GOT3 (cell line): ENCODE results near the gene KCNQ1OT1.

Experiments
- DNase-seq: peaks from one replicate; lab custom pipeline; 2025; ENCODE audit warnings: mixed read lengths; lab: John Stamatoyannopoulos, UW

Gene KCNQ1OT1

DNA sequence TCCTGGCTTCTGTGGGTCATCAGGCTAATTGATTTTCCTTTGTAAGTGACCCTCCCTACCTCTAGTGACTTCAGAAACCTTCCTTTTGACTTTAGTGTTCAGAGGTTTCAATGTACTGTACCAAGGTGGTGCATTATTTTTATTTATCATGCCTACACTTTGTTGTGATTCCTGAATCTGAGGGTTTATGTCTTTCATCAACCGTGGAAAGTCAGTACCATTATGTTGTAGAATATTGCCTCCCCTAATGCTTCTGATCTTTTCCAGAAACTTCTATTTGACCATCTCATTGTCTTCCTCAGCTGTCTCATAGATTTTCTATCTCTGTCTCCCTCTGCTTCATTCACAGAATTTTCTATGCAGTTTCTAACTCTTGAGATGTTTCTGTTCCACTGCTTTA is 105.5 kb downstream of the KCNQ1OT1 start:
- no peak for DNase-seq

DNA sequence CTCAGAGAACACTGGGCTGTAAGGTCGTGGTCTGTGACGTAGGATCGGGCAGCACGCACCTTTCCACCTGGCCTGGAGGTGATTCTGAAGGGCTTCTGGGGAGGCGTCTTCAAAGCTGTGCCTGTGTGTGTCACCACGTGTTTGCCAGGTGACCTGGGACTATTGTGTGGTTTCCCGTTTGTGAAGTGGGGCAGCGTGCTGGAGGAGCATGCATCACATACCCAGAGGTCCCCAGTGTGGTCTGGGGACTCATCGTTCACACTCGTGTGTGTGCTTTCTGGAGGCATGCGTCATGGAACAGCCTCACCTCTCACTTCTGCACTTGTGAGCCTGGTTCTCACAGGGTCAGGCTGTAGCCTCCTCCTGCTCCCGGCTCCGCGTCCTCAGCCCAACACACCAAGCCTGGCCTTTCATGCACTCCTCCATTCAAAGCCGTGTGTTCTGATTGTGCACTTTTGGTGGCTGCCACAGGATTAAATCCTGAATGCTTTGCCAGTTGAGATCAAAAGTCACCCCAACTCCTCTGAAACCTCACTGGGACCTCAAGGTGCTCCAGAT is 106.3 kb downstream of the KCNQ1OT1 start:
- no peak for DNase-seq

DNA sequence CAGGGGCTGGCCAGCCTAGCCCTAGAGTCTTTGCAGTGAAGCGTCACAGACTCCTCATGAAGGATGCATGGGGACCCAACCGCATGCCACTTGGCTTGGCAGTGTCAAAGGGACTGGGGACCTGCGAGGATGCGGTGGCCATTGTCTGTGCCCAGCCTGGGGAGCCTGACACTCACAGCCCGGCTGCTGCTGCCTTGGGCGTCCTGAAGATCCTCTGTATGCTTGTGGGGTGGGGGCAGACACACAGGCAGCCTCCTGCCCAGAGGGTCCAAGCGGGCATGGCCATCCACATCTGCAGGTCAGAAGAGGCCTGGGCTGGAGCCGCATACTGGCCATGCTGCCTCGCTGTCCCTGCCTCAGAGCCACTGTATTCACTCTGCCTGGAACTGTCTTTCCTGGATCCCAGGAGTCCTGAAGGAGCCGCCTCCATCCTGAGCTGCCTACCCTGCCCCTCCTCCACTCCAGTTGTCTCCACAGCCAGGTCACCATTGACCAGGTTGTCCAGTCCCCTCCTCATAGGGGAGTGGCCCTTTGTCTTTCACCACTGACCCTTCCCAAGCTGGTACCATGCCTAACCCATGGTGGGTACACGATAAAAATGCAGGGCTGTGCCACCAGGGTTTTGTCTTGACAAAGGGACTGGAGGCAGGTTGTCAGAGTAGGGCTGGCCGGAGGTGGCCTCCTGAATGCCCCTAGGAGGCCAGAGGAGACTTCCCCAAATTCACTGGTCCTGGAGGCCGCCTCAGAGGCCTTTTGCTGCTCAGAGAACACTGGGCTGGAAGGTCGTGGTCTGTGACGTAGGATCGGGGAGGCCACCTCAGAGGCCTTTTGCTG is 107.0 kb downstream of the KCNQ1OT1 start:
- DNase-seq, result no peak

DNA sequence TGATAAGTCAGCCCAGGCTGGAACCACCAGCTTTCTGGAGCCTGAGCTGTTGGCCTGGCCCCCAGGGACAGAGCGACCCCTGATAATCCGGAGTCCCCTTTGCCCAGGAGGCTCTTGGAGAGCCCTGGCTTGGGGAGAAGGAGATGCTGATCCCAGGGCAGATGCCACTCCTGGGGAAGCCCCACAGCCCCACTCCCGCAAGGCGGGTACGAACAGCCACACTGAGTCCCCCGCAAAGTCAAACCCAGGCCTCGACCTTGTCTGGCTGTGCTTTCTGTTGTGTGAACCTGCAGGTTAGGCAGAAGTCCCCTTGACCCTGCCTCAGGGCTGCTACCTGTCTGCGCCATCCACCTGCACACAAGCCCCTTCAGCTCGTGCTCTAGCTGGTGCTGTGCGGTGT is 108.0 kb downstream of the KCNQ1OT1 start:
- DNase-seq, result no peak

DNA sequence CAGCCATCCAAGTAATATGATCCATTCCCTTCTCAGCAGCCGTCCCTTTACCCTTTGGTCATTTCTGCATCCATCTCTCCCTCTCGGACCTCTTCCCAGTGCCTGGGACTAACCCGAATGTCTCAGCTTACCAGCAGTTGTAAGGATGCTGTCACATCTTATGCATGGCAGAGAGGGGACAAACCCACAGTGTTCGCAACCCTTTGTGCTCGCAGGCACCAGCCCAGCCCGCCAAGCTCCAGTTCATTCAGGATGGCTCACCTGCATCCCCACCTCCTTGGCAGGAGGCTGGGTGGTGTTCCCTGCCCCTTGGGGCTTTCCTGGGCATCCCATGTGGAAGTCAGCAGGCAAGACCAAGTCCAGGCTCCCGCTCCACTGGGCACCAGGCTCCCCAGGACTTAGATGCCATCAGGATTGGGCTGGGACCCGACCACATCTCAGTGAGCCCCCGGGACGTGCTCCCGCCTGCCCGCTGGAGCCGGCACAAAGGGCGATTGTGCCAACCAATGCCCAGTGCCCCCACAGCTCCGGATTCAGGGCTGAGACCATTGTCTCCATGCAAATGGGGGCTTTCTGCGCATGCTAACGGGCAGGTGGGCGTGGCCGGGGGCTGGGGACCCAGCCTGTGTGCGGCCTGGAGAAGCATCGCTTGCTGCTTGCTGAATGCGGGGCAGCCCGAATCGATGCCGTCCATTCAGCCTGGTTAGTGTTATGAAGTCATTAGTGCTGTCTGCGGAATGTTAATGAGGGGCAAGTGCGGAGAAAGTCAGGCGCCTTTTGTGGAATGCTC is 108.6 kb downstream of the KCNQ1OT1 start:
- no peak for DNase-seq

DNA sequence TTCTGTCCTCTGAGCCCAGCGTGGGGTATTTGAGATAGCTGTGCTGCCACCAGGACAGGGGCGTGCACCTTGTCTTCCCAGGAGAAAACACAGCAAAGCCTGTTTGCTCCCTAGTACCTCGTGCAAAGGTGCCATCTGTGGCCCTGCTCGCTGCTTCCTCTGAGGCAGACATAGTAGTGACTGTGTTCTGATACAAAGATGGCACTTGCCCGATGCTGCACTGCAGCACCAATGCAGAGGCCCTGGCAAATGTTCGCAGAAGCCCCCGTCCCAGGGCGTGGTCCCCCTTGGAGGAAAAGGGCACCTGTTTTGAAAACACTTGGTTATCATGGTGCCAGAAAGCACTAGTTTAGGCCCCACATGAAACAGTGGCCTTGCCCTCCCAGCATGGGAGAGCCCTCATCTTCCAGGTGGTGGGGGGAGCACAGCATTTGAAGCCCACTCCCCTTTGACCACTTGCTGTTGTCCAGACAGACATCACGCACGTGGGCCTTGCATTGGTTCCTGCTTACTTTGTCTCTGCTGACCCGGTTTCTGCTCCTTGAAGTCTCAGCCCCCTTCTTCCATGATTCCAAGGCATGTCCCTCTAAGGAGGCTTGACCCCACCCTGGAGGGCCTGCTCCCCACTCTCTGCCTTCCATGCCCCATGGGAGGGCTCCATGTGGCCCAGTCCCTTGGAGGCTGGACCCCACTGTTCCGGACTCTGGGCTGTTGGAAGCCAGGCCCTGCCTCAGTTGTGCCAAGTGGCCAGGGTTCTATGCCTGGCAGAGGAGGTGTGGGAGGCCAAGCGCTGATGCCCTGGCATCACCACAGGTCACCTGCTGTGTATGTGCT is 109.4 kb downstream of the KCNQ1OT1 start:
- DNase-seq, result no peak

DNA sequence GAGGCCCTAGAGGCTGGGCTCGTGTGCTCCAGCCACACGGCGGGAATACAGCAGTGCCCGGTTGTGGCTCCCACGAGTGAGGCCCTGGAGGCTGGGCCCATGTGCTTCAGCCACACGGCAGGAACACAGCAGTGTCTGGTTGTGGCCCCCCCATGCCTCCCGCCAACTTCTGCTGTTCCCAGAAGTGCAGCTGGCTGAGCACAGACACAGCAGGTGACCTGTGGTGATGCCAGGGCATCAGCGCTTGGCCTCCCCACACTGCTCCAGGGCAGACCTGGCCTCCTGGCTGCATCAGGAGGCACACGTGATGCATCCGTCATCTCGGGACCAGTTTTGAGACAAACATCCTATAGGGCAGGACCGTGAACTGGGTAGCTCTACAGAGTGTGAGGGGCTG is 110.3 kb downstream of the KCNQ1OT1 start:
- DNase-seq, result no peak

DNA sequence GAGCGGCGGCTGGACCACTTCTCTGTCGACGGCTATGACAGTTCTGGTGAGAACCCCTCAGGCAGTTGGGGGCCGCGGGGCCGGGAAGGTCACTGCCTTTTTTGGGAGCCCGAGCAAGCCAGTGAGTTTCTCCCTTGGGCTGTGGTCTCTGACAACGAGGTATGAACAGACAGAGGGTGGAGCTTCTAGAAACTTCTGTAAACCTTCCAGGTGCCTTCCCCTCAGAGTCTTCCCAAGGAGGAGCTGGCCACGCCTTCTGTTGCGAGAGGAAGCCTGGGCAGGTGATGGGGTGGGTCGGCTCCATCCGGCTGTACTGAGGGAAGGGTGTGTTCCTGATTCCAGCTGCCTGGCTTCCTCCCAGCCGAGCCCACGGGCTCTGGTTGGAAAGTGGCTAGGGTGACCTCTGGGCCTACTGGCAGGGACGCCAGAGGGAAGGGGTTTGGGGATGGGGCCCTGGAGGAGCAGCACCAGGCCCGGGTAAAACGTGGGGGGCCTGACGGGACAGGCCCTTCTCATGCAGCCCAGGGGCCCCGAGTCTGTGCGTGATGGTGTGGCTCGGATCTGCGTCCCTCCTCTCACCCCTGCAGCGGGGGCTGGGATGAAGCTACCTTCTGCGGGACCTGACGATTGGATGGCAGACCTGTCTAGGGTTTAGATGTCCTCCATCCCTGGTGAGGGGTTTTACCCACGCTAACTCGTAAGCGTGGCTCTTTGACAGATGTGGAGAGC is 110.8 kb downstream of the KCNQ1OT1 start:
- DNase-seq, result no peak

DNA sequence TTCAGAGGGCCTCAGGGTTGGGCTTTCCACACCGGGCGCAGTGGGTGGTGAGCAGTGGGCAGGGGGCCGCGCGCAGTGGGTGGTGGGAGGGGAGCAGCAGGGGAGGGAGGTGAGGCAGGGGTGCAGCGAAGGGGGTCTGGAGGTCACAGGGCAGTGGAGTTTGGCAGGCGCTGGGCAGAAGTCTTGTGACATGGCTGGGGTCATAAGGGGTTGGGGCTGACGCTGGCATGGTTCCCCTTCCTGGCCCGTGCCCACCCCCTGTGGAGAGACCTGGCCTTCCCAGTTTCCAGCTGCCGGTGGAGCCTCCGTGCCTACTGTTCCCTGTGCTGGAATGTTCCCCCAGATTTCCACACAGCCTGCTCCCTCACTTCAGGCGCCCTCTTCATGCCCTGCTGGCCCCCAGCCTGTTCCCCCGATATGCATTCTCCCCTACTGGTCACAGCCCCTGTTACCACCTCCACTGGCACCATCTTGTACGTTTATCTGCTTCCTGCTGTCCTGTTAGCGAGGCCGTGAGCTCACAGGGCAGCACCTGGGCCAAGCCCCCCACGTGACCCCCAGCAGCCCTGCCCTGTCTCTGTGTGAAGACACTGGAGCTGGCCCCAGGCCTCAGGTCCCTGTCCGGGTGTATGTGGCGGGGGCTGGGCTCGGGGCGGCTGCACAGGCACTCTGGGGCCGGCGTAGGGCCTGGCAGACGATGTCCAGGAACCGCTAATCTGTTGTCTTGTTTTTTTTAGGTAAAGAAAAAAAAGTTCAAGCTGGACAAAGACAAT is 111.6 kb downstream of the KCNQ1OT1 start:
- DNase-seq, result no peak

DNA sequence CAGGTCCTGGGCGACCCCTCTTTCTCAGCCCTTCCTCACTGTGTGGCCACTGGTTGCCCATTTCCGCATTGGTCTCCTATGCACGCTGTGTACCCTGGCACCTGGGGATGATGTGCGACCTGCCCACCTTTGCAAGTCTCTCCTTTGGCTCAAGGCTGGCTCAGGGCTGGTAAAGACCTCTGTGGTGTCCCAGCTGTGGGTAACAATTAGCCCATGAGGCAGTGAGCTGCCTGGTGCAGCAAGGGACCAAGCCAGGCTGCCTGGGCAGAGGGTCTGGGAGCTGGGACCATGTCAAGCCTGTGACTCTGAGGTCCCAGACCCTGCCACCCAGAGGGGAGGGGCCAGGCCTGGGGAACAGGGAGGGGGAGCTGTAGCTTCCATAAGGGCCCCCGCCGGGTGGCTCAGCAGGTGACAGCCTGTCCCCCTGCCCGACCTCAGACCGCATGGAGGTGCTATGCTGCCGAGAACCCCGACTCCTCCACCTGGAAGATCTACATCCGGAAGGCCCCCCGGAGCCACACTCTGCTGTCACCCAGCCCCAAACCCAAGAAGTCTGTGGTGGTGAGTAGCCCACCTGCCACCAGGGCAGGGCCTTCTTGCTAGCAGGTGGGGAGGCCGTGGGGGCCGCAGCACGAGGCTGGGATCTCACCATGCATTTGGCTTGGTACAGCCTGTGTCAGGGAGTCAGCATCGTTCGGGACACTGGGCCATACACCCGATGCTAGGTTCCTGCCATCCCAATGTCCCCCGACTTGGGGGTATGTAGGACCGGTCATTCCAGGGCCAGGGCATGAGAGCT is 112.5 kb downstream of the KCNQ1OT1 start:
- no peak for DNase-seq

DNA sequence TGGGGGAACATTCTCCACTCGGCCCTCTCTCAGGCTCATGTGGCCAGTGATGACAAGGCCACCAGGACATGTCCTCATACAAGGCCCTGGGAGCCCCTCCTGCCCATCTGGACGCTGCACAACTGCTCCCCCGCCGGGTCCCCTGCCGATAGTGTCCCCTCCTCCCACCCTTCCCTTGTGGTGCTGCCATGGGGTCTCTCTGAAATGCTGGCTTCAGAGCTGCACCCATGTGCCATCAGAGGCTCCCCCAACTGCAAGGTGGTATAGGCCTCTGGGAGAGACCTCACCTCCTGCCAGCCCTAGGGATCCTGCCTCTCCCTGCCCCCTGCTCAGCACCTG is 113.0 kb downstream of the KCNQ1OT1 start:
- no peak for DNase-seq

DNA sequence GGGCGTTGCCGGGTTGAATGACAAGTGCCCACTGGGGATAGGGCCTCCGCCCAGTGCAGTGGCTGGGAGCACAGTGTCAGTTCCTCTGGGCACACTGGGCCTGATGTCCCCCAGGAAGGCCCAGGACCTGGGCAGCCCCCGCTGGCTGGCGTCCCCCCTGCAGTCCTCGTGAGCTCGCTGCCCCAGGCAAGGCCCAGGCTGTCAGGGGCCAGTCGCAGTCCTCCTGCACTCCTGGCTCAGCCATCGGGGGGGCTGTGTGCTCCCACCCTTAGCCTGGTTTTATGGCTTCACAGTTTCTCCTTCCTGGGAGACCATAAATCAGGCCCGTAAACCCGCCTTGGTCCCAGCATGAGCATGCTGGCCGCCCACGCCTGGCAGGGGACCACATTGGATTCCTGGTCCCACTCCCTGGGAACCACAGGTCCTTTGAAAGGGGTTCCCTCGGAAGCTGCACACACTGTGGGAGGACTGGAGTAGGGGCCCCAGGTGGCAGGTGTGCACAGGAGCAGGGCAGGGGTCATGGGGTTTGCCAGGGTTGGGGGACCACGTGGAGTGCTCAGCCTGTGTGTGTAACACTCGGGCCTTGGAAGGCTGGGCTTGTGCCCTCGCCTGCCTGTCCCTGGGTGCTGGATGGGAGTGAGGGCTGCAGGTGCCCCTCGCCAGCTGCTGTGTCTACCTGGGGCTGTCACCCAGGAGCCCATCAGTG is 113.6 kb downstream of the KCNQ1OT1 start:
- no peak for DNase-seq

DNA sequence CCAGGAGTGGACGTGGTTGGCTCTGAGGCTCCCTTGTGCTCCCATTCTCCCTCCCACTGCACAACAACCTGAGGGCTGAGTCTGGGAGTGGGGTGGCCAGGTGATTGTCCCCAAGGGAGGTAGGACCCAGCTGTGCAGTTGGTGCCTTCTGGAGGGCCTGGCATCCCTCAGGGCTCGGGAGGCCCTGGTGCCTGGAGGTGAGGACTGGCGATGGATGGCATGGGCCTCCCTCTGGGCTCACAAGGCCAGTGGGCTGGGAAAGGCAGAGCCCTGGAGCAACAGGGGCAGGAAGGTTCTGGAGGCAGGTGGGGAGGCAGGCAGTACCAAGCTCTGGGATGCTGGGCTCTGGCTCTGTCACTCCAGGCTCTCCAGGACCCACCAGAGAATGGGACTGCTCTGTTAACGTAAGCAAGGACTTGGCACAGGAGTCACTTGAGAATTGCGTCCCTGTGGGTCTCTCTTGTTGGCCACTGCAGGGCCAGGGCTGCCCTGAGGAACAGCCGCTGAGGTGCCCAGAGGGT is 114.2 kb downstream of the KCNQ1OT1 start:
- no peak for DNase-seq

DNA sequence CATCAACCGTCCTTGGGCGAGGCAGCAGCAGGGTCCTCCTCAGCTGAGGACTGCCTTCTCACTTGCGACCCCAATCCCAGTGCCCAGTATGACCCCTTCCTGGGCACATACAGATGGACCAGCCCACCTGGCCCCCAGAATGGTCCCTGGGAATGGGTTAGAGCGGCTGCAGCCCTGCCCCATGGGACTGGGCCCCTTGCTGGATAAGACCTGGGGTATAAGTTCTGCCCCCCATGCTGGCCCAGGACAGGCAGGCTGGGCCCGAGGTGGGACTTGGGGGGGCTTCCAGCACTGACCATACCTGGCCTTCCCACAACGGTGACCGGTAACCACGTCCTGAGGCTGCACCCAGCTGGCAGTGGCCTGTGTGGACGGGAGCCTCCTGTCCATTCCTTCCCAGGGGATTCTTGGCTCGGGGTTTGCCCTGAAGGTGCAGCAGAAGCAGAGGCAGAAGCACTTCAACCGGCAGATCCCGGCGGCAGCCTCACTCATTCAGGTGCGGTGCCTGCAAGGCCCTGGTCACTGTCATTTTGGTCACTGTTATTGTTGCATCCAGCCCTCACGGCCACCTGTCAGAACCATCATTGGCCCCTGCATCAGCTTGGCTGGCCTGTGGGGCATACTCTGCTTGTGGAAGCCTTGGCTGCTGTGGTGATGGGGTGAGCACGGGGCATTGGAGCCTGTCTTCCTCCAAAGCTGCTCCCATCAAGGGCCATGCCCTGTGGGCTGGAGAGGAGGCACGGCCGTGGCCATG is 114.8 kb downstream of the KCNQ1OT1 start:
- no peak for DNase-seq

DNA sequence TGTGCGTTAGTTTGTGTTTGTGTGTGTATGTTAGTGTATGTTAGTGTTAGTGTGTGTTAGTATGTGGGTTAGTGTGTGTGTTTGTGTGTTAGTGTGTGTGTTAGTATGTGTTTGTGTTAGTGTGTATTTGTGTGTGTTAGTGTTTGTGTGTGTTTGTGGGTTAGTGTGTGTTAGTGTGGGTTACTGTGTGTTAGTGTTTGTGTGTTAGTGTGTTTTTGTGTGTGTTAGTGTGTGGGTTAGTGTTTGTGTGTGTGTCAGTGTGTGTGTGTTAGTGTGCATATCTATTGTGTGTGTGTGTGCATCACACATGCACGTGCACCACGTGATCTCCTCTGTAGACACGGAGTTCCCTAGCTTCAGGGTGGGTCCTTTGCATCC is 115.4 kb downstream of the KCNQ1OT1 start:
- no peak for DNase-seq

DNA sequence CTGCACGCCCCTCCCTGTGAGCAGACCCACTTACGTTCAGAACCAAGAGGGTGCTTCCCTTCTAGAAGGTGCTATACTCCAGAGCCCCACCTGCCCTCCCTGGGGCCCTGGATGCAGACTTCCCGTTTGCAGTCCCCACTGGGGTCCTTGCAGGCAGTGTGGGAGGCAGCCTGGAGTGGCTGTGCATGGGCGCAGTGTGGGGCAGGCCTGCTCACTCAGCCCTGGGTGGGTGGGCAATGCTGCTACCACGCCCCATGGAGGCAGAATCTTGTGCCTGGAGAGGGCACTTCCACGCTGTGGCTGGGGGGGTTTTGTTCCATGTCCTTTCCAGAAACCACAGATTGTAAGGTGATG is 116.2 kb downstream of the KCNQ1OT1 start:
- DNase-seq, result no peak

DNA sequence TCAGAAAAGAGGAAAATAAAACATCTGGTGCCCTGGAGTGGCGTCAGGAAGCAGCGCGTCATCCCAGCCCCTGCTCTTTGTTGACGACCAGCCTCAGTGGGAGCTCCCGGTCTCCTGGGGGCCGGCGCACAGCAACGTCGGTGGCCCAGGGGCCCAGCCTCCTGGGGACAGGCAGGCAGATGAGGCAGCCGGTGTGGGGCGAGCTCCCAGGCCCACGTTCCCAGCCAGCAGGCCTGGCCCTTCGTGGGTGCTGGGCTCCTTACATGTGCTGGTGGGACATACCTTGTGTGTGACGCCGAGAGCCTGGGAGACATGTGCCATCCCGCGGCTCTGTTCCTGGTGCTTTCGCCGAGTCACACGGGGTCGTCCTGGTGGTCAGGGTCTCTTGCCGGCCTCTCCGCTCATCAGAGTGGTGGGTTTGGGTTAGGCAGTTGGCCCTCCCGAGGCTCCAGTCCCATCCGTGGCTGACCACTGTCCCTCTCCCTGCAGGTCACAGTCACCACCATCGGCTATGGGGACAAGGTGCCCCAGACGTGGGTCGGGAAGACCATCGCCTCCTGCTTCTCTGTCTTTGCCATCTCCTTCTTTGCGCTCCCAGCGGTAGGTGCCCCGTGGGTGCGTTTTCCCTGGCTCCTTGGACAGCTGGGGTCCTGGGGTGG is 116.7 kb downstream of the KCNQ1OT1 start:
- no peak for DNase-seq
